Endothelial cell of umbilical vein (primary cell): Measurements from ENCODE around the gene SLC15A1. TPM values are rescaled to one million over a fixed set of nuclear protein-coding genes. Genes with fewer than 3 reads are reported as not detected.

Experiments used
- BruUV-seq: library from RNA; stranded (reverse); fragments of 400-500 nt; replicated peaks from 2 replicates; lab custom pipeline; 2021; lab: Mats Ljungman, UMichigan
- CTCF ChIA-PET: fragments of 300-600, 350-600 bp; sonication (Branson Sonifier 250); formaldehyde crosslinking; loops from one replicate; lab custom pipeline; 2021; ENCODE audit warnings: antibody characterized with exemption, inconsistent platforms; lab: Charles Lee
- POLR2A ChIA-PET: fragments of 300-600, 350-600 bp; sonication (Branson Sonifier 250); formaldehyde crosslinking; loops from one replicate; lab custom pipeline; 2021; ENCODE audit warnings: antibody characterized with exemption, inconsistent platforms; lab: Charles Lee
- DNase-seq: peaks from one replicate; pipeline ENCODE4 v3.0.0-alpha.2; 2011; ENCODE audit warnings: low read depth, low spot score
- FAIRE-seq: peaks from 2 replicates; lab custom pipeline; 2011; peaks lifted over from hg19 to GRCh38; lab: Jason Lieb, UNC
- H2AFZ ChIP-seq: 2 replicates; pipeline ENCODE4 v1.6.0; 2012; ENCODE audit warnings: low read depth, low read length, control low read depth, inconsistent platforms
- H3K27ac ChIP-seq: 2 replicates; pipeline ENCODE4 v1.5.1; 2011; ENCODE audit warnings: low read depth, mild to moderate bottlenecking, control low read depth, low read length, moderate library complexity; ENCODE audit not compliant: insufficient read depth
- H3K27me3 ChIP-seq, 2 experiments: 2 replicates each; pipeline versions ENCODE4 v1.6.0 to v1.6.1; 2011; ENCODE audit warnings: low read length in 2 of 2, mixed read lengths in 1 of 2; ENCODE audit not compliant: control insufficient read depth in 2 of 2, insufficient read depth in 2 of 2
- H3K36me3 ChIP-seq, 2 experiments: 2 replicates in 1 of 2; 3 replicates in 1 of 2; pipeline ENCODE4 v1.5.1; 2011; ENCODE audit warnings: low read length in 2 of 2, mild to moderate bottlenecking in 1 of 2, moderate library complexity in 1 of 2; ENCODE audit not compliant: control insufficient read depth in 2 of 2, insufficient read depth in 2 of 2; ENCODE audit errors: extremely low read depth in 1 of 2
- H3K4me1 ChIP-seq: 3 replicates; pipeline ENCODE4 v1.5.1; 2011; ENCODE audit warnings: mild to moderate bottlenecking, low read length; ENCODE audit not compliant: control insufficient read depth, insufficient read depth; ENCODE audit errors: extremely low read depth
- H3K4me2 ChIP-seq: 2 replicates; pipeline ENCODE4 v1.6.1; 2011; ENCODE audit warnings: low read length, control low read depth, mixed read lengths; ENCODE audit not compliant: insufficient read depth
- H3K4me3 ChIP-seq, 3 experiments: fragments of 200-600 bp in 1 of 3; sonication (generic), shearing (Covaris generic) in 1 of 3; replicated peaks in 1 of 3; 2 replicates each; pipeline ENCODE4 v1.5.1; 2011 to 2016; ENCODE audit warnings: control low read depth in 3 of 3, low read length in 3 of 3, mild to moderate bottlenecking in 2 of 3, inconsistent platforms in 1 of 3, low read depth in 1 of 3, moderate library complexity in 1 of 3; ENCODE audit not compliant: insufficient read depth in 1 of 3
- H3K79me2 ChIP-seq: 2 replicates; pipeline ENCODE4 v1.6.0; 2012; ENCODE audit warnings: low read length, inconsistent platforms; ENCODE audit not compliant: control insufficient read depth, insufficient read depth
- H3K9ac ChIP-seq: replicated peaks from 2 replicates; pipeline ENCODE3; 2011; ENCODE audit warnings: low read length, control low read depth; ENCODE audit not compliant: insufficient read depth; ENCODE audit errors: extremely low read depth
- H3K9me1 ChIP-seq: replicated peaks from 3 replicates; pipeline ENCODE4 v1.6.0; 2011; ENCODE audit warnings: mild to moderate bottlenecking, low read length; ENCODE audit not compliant: control insufficient read depth, insufficient read depth; ENCODE audit errors: extremely low read depth
- H3K9me3 ChIP-seq: replicated peaks from 2 replicates; pipeline ENCODE4 v1.5.1; 2012; ENCODE audit warnings: low read length, inconsistent platforms; ENCODE audit not compliant: control insufficient read depth, insufficient read depth
- H4K20me1 ChIP-seq: replicated peaks from 2 replicates; pipeline ENCODE3; 2011; ENCODE audit warnings: mild to moderate bottlenecking, low read length; ENCODE audit not compliant: control insufficient read depth, insufficient read depth; ENCODE audit errors: extremely low read depth
- EZH2 ChIP-seq: IDR thresholded peaks from 2 replicates; pipeline ENCODE4 v1.6.1; 2012; ENCODE audit warnings: borderline replicate concordance, low read depth, mild to moderate bottlenecking, moderate library complexity, low read length, inconsistent platforms; ENCODE audit not compliant: severe bottlenecking
- FOS ChIP-seq: IDR thresholded peaks from 2 replicates; pipeline ENCODE4 v1.6.1; 2011; ENCODE audit warnings: mild to moderate bottlenecking, low read length, moderate library complexity, borderline replicate concordance; ENCODE audit not compliant: insufficient read depth
- GATA2 ChIP-seq: IDR thresholded peaks from 2 replicates; pipeline ENCODE4 v1.7.0; 2011; ENCODE audit warnings: low read depth, mild to moderate bottlenecking, moderate library complexity, mixed read lengths, low read length; ENCODE audit not compliant: insufficient read length, insufficient read depth
- JUN ChIP-seq: IDR thresholded peaks from 2 replicates; pipeline ENCODE4 v1.6.1; 2011; ENCODE audit warnings: borderline replicate concordance, low read depth; ENCODE audit not compliant: insufficient read length, insufficient read depth
- MYC ChIP-seq: IDR thresholded peaks from one replicate; pipeline ENCODE4 v1.6.1; 2011; ENCODE audit warnings: mild to moderate bottlenecking, low read depth, low read length
- POLR2A ChIP-seq: IDR thresholded peaks from 2 replicates; pipeline ENCODE4 v1.6.1; 2012; ENCODE audit warnings: low read depth, mild to moderate bottlenecking, control low read depth, low read length
- POLR2AphosphoS5 ChIP-seq: IDR thresholded peaks from 2 replicates; pipeline ENCODE4 v1.6.1; 2012; ENCODE audit warnings: low read depth, mild to moderate bottlenecking, control low read depth, low read length, moderate library complexity; ENCODE audit not compliant: insufficient read depth
- dilution Hi-C: fragments of 300-500 bp; cut with MboI; formaldehyde crosslinking; loops from one replicate; pipeline ENCODE4 v1.15.0; 2019; ENCODE audit warnings: low sequenced_read_pairs; ENCODE audit not compliant: extremely low pct_ligation_motif_present
- intact Hi-C: fragments of 100-400 bp; cut with micrococcal nuclease; formaldehyde crosslinking; loops from one replicate; pipeline ENCODE4 v1.10.0; 2022
- polyA plus RNA-seq, 4 experiments: library from polyadenylated mRNA; depleted of rRNA in 3 of 4; stranded (reverse) in 3 of 4; unstranded in 1 of 4; fragments of >200 nt; gene quantifications; 2 replicates each; pipeline versions ENCODE4 v1.2.1 to v1.2.3, GENCODE V29; 2011 to 2012; ENCODE audit warnings: missing spikeins in 1 of 4
- total RNA-seq: library from RNA; stranded (reverse); gene quantifications from 2 replicates; pipeline ENCODE4 v1.2.3, GENCODE V29; 2021
- TF ChIP-seq, protein P1 (sequence below): IDR thresholded peaks from 2 replicates; pipeline ENCODE4 v1.6.1; 2011; ENCODE audit not compliant: insufficient read depth, insufficient read length
- TF ChIP-seq, protein P2 (sequence below), 2 donors: IDR thresholded peaks; 1 replicate in 1 of 2; 2 replicates in 1 of 2; pipeline ENCODE4 v1.5.1; 2011; ENCODE audit warnings: low read length in 2 of 2, mild to moderate bottlenecking in 2 of 2, moderate library complexity in 2 of 2, control low read depth in 1 of 2, inconsistent platforms in 1 of 2, low read depth in 1 of 2; ENCODE audit not compliant: insufficient read depth in 1 of 2; ENCODE audit errors: extremely low read depth in 1 of 2

SLC15A1 gene
- total and polyA plus RNA-seq, 2 donors (not counting 3 experiments of a cell fraction or from before 2014, with no cell fraction given): not detected

DNA sequence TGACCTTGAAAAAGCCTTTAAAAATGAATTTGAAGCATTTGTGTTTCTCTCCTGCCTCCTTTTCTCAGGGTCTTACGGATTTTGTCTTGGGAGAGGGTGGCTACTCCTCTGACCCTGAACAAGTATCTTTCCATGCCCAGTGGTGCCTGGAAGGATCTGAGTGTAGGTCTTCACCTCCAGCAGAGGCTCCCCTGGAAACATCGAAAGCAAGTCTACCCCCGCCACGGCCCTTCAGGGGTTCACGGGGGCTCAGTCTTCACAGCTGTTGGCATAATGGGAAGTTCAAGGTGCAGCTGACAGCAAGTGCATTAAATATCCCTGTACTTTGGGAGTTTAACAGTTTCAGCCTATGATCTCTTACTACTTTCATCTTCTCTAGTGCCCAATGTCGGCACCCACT is 42.7 kb upstream of the SLC15A1 start:
- no peak overlapping the region for H3K9ac ChIP-seq
- ChIA-PET CTCF (interaction anchor here (1.5 kb wide), 1 partner anchor 45 kb away, joined by 4 read pairs; no protein-coding TSS in a partner anchor), POLR2A (no interaction called here)
- no peaks in the 10 kb centered on the region for H3K79me2 ChIP-seq
- H3K4me2 ChIP-seq: no peak overlapping the region
- H2AFZ ChIP-seq: no peak overlapping the region
- H3K9me1 ChIP-seq: no peaks in the 10 kb centered on the region
- DNase-seq (no peak), FAIRE-seq (no peak)
- no peak overlapping the region for H3K4me3 ChIP-seq
- intact Hi-C loops (no loop called here), dilution Hi-C loops (no loop called here)
- peaks cover 28 to 41% of the 10 kb centered on the region in 2 experiments for H3K36me3 ChIP-seq
- no peak overlapping the region for H3K27ac ChIP-seq
- no peaks in the 10 kb centered on the region for H3K9me3 ChIP-seq
- no peak for TF ChIP-seq FOS
- TF ChIP-seq POLR2AphosphoS5: no peak
- TF ChIP-seq JUN: no peak
- TF ChIP-seq MYC: no peak
- TF ChIP-seq, protein P1, sequence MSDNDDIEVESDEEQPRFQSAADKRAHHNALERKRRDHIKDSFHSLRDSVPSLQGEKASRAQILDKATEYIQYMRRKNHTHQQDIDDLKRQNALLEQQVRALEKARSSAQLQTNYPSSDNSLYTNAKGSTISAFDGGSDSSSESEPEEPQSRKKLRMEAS: no peak
- TF ChIP-seq, protein P2, sequence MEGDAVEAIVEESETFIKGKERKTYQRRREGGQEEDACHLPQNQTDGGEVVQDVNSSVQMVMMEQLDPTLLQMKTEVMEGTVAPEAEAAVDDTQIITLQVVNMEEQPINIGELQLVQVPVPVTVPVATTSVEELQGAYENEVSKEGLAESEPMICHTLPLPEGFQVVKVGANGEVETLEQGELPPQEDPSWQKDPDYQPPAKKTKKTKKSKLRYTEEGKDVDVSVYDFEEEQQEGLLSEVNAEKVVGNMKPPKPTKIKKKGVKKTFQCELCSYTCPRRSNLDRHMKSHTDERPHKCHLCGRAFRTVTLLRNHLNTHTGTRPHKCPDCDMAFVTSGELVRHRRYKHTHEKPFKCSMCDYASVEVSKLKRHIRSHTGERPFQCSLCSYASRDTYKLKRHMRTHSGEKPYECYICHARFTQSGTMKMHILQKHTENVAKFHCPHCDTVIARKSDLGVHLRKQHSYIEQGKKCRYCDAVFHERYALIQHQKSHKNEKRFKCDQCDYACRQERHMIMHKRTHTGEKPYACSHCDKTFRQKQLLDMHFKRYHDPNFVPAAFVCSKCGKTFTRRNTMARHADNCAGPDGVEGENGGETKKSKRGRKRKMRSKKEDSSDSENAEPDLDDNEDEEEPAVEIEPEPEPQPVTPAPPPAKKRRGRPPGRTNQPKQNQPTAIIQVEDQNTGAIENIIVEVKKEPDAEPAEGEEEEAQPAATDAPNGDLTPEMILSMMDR (IDR thresholded peaks at IDR 0.05; ENCODE audit: extremely low read depth in 1 of 2, insufficient read depth in 1 of 2, low read depth in 1 of 2, low read length in 2 of 2): no peak
- no peak for TF ChIP-seq EZH2
- TF ChIP-seq GATA2: no peak
- no peak for TF ChIP-seq POLR2A
- no peaks in the 10 kb centered on the region for H4K20me1 ChIP-seq
- no TSS peak for BruUV-seq
- H3K27me3 ChIP-seq: no peaks in the 10 kb centered on the region
- no peaks in the 10 kb centered on the region for H3K4me1 ChIP-seq
